Suprapubic skin (tissue), 4 donors: Measurements from ENCODE around the gene REN. TPM values are rescaled to one million over a fixed set of nuclear protein-coding genes. Genes with fewer than 3 reads are reported as not detected.

Experiments
- DNase-seq, 2 donors: peaks; one replicate each; pipeline ENCODE4 v3.0.0-alpha.2; 2019; ENCODE audit warnings: low spot score in 2 of 2
- H3K27ac ChIP-seq: fragments of 200-600 bp; sonication (generic); one replicate; pipeline ENCODE4 v1.5.1; 2019
- H3K27me3 ChIP-seq: fragments of 200-600 bp; sonication (generic); one replicate; pipeline ENCODE4 v1.5.1; 2019
- H3K36me3 ChIP-seq: fragments of 200-600 bp; sonication (generic); one replicate; pipeline ENCODE4 v1.5.1; 2019
- H3K4me1 ChIP-seq: fragments of 200-600 bp; sonication (generic); one replicate; pipeline ENCODE4 v1.5.1; 2019
- H3K4me3 ChIP-seq: fragments of 200-600 bp; sonication (generic); one replicate; pipeline ENCODE4 v1.5.1; 2019; ENCODE audit warnings: mild to moderate bottlenecking
- H3K9me3 ChIP-seq: fragments of 200-600 bp; sonication (generic); one replicate; pipeline ENCODE4 v1.5.1; 2019
- CTCF ChIP-seq, 2 donors: fragments of 200-600 bp in 1 of 2; fragments of 450-650 bp in 1 of 2; sonication (generic) in 1 of 2; IDR thresholded peaks; one replicate each; pipeline ENCODE4 v1.5.1; 2016 to 2019; ENCODE audit warnings: antibody characterized with exemption in 2 of 2, mild to moderate bottlenecking in 1 of 2, moderate library complexity in 1 of 2
- EP300 ChIP-seq: sonication (generic); formaldehyde crosslinking; IDR thresholded peaks from one replicate; pipeline ENCODE4 v1.6.1; 2017; ENCODE audit warnings: antibody characterized with exemption
- POLR2A ChIP-seq, 2 donors: fragments of 450-650 bp; IDR thresholded peaks; one replicate each; pipeline ENCODE4 v1.6.1; 2017; ENCODE audit warnings: antibody characterized with exemption in 2 of 2, mild to moderate bottlenecking in 2 of 2, moderate library complexity in 2 of 2
- POLR2AphosphoS5 ChIP-seq, 3 donors: sonication (generic); formaldehyde crosslinking; IDR thresholded peaks; one replicate each; pipeline ENCODE4 v1.6.1; 2017; ENCODE audit warnings: antibody characterized with exemption in 3 of 3
- WGBS: methylation state at CpG from one replicate; pipeline ENCODE4 v1.1.5; 2018; 5-methylcytosine and 5-hydroxymethylcytosine counted together
- total RNA-seq, 4 donors: library from RNA; depleted of rRNA; stranded (reverse); fragments of >200 nt; gene quantifications; one replicate each; pipeline ENCODE4 v1.1.0, GENCODE V29; 2016

REN gene
- total RNA-seq, 4 donors from 2014 or later = 0.44 TPM; not detected in 3

- Histone ChIP-seq H3K4me1 (peaks cover 14% of the 10 kb centered on the region), H3K9me3 (no peaks in the 10 kb centered on the region), H3K4me3 (no peak overlapping the region), H3K36me3 (no peaks in the 10 kb centered on the region), H3K27me3 (no peaks in the 10 kb centered on the region), H3K27ac (no peak overlapping the region)
- DNase-seq = peak in 1 of 2 donors; percentile 46
- WGBS = 83% methylated on average over 12 of the region's 12 CpGs
- TF ChIP-seq POLR2A (IDR thresholded peaks at IDR 0.05) = no peak
- no peak for TF ChIP-seq EP300
- no peak for TF ChIP-seq CTCF (IDR thresholded peaks at IDR 0.05)
- no peak for TF ChIP-seq POLR2AphosphoS5 (IDR thresholded peaks at IDR 0.05)
Observed at GRCh38 chr1:204201348-204202040, 35.4 kb upstream of the REN start.

DNA sequence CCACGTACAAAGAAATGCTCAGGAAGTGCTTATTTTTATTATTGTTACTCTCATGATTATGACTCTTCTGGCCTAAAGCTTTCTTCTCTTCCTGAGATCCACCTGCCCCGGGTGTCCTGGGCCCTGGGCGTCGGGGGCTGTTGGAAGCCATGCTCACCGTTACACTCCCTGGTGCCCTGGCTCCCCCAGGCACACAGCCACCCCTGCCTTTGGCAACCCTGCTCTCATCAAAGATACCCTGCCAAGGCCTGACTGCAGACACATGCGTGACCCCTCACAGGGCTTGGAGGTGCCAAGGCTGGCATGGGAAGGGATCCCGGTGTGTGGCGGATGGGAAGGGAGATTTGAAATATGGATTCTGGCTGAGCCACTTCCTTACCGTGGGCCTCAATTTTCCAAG lies 33.4 kb upstream of the REN start:
- Histone ChIP-seq H3K4me1 (peaks cover 6% of the 10 kb centered on the region), H3K9me3 (no peaks in the 10 kb centered on the region), H3K27me3 (no peaks in the 10 kb centered on the region), H3K36me3 (no peaks in the 10 kb centered on the region), H3K4me3 (no peak overlapping the region), H3K27ac (no peak overlapping the region)
- 85% methylated on average over 9 of the region's 9 CpGs for WGBS
- TF ChIP-seq POLR2A (IDR thresholded peaks at IDR 0.05) = no peak
- no peak for TF ChIP-seq POLR2AphosphoS5 (IDR thresholded peaks at IDR 0.05)
- no peak for TF ChIP-seq CTCF (IDR thresholded peaks at IDR 0.05)
- TF ChIP-seq EP300 = no peak
- DNase-seq = peak in 1 of 2 donors; percentile 30

- H3K27ac ChIP-seq = no peak overlapping the region
Observed at GRCh38 chr1:204198348-204199340, 32.5 kb upstream of the REN start.

GRCh38 chr1:204197068-204197467 lies 30.9 kb upstream of the REN start:
- H3K4me1 ChIP-seq = peaks cover 6% of the 10 kb centered on the region
- no peak for DNase-seq
- no peak for TF ChIP-seq EP300
- no peak for TF ChIP-seq POLR2A (IDR thresholded peaks at IDR 0.05)
- no peak for TF ChIP-seq POLR2AphosphoS5 (IDR thresholded peaks at IDR 0.05)
- TF ChIP-seq CTCF (IDR thresholded peaks at IDR 0.05) = no peak
- H3K36me3 ChIP-seq = no peaks in the 10 kb centered on the region
- H3K9me3 ChIP-seq = no peaks in the 10 kb centered on the region
- H3K27me3 ChIP-seq = peaks cover 3% of the 10 kb centered on the region
- no peak overlapping the region for H3K27ac ChIP-seq
- WGBS = 79% methylated on average over 5 of the region's 5 CpGs
- H3K4me3 ChIP-seq = no peak overlapping the region

More at GRCh38 chr1:204198348-204199340, 32.5 kb upstream of the REN start:
- H3K4me3 ChIP-seq = no peak overlapping the region
- H3K9me3 ChIP-seq = no peaks in the 10 kb centered on the region
- DNase-seq = peak in 1 of 2 donors; percentile 49
- H3K4me1 ChIP-seq = peaks cover 6% of the 10 kb centered on the region
- no peaks in the 10 kb centered on the region for H3K27me3 ChIP-seq
- no peaks in the 10 kb centered on the region for H3K36me3 ChIP-seq
- WGBS = 51% methylated on average over 12 of the region's 18 CpGs
- TF ChIP-seq CTCF (IDR thresholded peaks at IDR 0.05) (no peak), POLR2AphosphoS5 (IDR thresholded peaks at IDR 0.05) (no peak), POLR2A (IDR thresholded peaks at IDR 0.05) (no peak), EP300 (no peak)
